HG02981 (cell line): ENCODE results near the gene CUEDC1.
A peak's percentile ranks its signal among the peaks of the same experiment; 100 is the strongest.
"Not testable (repeated sequence)": the region's sequence is repeated elsewhere in the genome, so short reads cannot be mapped to it uniquely, and the experiment has no call there.

Experiments
- ATAC-seq: cut with Tn5 transposase; IDR thresholded peaks from one replicate; pipeline ENCODE4 v1.9.1; 2021; ENCODE audit warnings: mild to moderate bottlenecking, moderate library complexity; ENCODE audit not compliant: unreplicated experiment

CUEDC1 gene

GRCh38 chr17:57962279-57963148, 7.3 kb upstream of the CUEDC1 start:
- ATAC-seq = no peak

- no peak for ATAC-seq
Observed at GRCh38 chr17:57959929-57960328, 4.7 kb upstream of the CUEDC1 start.

DNA sequence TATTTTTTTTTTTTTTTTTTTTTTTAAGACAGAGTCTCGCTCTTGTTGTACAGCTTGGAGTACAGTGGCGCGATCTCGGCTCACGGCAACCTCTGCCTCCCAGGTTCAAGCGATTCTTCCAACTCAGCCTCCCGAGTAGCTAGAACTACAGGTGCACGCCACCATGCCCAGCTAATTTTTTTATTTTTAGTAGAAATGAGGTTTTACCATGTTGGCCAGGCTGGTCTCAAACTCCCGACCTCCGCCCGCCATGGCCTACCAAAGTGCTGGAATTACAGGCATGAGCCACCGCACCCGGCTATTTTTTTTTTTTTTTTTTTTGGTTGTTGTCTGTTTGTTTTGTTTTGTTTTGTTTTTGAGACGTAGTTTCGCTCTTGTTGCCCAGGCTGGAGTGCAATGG, 3.2 kb upstream of the CUEDC1 start:
- not testable (repeated sequence) for ATAC-seq

GRCh38 chr17:57957886-57958285, 2.7 kb upstream of the CUEDC1 start:
- ATAC-seq = no peak

DNA sequence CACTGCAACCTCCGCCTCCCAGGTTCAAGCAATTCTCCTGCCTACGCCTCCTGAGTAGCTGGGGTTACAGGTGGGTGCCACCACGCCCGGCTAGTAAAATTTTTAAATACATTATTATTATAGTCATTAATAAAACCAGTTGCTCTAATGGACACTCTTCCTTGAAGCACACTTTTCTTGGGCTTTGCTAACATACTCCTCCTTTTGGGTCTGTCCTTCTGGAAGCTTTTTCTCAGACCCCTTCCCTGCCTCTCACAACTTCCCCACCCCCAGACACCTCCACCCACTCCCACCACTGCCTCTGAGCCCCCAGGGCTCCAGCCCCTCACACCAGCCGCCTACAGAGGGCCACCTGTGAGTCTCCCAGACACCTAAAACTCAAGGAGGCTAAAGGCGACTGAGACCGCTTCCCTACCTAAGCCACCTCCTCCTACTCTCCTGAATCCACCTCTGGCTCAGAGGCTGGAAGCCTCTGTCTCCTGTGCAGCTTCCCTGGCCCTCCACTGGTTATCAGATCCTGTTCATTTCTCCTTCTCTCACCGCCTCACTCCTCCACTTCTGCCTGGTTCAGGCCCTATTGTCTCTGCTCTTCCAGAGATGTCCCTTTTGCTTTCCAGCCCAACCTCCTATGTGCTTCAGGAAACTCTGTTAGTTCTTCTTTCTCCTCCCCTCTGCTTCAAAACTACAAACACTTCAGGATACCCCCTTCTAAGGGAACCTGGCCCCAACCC, 2.1 kb upstream of the CUEDC1 start:
- no peak for ATAC-seq

GRCh38 chr17:57956291-57957119, 1.3 kb upstream of the CUEDC1 start:
- ATAC-seq = no peak

DNA sequence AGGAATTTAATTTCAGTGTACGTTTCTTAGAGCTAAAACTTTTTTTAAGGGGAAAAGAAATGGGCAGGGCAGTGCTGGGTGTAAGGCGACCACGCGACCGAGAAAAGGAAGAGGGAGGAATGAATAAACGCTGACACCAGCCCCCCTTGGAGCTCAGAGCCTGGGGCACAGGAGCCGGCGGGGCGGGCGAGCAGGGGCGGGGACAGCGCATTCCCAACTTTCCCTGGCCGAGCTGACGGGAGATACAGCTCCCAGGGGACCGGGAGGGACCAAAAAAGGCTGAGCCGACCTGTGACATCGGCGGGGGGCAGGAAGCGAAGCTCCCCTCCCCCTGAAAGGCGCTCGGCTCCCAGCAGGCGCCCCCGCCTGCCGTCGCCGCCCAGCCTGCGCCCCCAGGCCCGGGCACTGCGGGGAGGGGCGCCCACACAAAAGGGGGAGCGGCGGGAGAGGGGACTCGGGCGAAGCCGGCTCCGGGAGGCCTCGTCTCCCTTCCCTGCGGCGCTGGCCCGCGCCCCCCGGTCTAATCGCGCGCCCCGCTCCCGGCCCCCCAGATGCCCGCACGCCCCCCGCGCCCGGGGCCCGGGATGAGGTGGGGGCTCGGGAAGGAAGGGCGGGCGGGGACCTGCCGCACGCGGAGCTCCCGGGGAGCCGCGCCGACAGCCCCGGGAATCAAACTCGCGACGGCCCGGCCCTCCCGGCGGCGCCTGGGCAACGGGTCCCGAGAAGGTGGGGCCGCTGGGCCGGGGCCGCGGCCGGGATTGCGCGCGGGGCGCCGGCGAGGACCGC, 622 bp downstream of the CUEDC1 start:
- no peak for ATAC-seq

- ATAC-seq = no peak
Observed at GRCh38 chr17:57953705-57954396, 1.4 kb downstream of the CUEDC1 start.

DNA sequence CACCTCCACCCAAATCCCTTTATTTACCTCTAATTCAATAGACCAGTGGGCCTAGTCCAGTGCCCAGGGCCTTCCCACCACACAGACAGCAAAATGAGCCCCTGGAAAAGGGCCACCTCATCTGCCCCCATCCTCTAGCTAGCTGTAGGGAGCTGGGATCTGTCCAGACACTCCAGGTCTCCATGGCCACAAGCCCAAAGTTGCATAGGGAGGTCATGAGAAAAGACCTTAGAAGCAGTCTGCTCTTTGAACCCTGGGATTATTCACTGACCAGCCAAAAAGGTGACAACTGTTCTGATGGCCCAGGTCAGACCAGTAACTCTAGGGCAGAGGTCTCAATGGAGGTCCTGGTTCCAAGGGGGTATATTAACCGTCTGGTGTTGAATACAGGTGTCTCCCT, 2.0 kb downstream of the CUEDC1 start:
- ATAC-seq = no peak

DNA sequence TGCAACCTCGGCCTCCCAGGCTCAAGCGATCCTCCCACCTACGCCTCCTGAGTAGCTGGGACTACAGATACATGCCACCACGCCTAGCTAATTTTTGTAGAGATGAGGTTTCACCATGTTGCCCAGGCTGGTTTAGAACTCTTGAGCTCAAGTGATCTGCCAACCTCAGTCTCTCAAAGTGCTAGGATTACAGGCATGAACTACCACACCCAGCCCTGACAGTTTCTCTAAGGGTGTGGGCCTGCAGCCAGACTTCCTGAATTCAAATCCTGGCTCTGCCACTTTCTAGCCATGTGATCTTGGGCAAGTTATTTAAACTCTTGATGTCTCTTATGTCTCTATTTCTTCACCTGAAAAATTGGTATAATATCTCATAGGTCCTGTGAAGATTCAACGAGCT, 5.6 kb downstream of the CUEDC1 start:
- ATAC-seq = no peak

DNA sequence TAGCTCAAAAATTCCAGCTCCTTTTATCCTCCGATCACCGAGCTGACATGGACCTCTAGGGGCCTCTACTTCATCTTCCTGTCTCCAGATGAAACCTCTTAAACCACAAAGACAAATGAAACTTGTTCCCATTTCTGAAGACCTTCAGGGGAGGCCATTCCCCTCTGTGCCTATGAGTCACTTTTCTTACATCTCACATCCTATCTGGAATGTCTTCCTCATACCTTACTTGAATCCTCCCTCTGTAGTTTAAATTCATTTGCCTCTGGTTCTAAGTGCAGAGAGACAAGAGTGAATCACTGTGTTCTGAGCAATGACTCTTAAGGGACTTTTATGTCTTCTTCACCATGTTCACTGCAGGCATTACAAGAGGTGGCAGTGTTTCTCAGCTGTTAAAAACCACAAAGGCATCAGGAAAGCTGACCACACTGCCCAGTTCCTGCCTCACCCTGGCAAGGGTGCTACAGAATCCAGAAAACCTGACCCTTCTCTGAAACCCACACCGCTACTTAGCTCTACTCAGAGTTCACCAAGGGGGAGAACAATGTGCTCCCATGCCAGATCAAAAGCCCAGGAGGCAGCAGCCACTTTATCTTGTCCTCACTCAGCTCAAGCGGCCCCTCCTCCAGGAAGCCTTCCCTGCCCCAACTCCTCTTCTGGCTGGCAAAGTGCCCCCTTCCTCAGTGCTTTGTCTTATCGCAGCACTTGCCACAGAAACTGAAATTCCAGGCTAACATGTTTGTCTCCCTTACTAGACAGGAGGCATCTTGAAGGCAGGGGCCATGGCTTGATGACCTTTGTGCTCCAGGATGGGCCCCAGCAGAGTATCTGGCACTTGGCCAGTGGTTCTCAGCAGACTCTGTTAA, 6.4 kb downstream of the CUEDC1 start:
- ATAC-seq = no peak

DNA sequence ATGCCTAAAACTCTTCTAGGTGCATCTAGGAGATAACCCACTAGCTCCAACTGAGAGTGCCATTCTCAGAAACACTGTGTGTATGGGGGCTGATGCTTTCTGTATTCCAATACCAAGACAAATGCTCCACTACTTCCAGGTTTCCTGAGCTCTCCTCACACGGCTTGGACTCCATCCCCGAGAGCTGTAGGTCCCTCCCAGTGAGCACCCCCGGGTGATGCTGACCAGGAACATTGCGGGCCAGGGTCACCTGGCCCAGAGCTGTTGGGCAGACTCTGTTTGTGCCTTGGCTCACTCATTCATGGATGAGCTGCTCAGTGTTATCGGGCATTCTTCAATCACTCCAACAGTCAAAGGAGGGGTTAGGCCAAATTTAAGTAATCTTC, 7.0 kb downstream of the CUEDC1 start:
- ATAC-seq = no peak

- no peak for ATAC-seq
Observed at GRCh38 chr17:57947369-57947768, 7.8 kb downstream of the CUEDC1 start.

DNA sequence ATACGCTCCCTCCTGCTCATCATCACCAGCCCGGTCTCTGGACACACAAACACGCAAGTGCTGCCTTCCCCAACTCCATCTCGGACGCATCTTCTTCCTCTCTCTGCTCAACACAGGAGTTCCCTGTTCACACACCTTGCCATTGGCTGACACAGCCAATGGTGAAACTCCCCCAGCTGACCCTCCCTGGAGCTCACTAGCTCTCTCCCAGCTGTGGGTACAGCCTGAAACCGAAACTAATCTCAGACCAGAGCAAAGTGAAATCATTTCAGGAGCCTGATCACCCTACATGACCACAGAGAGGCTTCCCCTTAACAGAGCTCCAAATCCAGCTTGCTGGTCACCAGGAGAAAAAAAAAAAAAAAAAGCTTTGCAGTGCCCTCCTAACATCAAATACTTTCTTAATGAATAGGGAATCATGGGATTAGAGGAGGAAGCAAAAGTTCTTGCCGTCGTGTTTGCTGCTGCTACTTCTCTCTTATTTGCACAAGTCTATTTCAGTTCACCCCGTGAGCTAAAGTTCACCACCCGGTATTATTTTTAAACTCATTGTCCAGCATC, 8.3 kb downstream of the CUEDC1 start:
- peak; percentile 91 for ATAC-seq

- ATAC-seq = no peak
Observed at GRCh38 chr17:57945996-57946797, 9.0 kb downstream of the CUEDC1 start.

GRCh38 chr17:57944908-57945307, 10.3 kb downstream of the CUEDC1 start:
- ATAC-seq = no peak

DNA sequence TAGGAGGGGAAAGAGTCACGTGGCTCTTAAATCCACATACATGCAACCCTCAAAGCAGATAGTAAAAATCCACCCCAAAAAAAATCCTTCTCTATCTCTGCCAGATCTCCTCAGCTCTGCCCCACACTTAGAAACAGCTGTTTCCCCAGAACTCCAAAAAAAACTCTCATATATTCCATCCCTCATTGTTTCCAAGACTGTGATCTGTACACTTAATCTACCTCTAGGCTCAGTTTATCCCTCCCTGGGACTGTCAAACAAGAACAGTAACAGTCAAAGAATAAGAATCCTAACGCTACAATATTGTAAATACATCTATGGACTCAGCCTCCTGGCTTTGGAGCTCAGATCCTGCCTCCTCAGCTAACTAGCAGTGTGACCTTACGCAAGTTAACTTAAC, 11.6 kb downstream of the CUEDC1 start:
- no peak for ATAC-seq

DNA sequence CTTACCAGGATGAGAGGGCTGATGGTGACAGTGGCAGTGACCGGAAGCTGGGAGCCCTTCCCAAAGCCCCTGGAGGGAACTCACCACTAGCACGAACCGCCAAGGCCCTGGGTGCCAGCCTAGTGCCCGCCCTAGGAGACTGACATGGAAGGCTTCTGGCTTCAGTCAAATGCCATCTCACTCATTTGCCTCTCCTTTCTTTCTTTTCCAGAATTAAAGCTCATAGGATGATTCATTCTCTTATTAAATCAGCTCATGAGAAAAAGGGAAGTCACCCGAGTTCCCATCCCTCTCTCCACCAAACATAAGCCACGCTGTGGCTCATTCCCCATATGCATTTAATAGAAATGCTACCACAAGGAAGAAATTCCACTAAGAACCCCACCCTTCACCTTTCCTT, 12.1 kb downstream of the CUEDC1 start:
- ATAC-seq = no peak
